PC-9 (cell line): ENCODE measurements around the gene NDUFS5. TPM values are rescaled to one million over a fixed set of nuclear protein-coding genes. Genes with fewer than 3 reads are reported as not detected.

Source experiments
- BruUV-seq: library from RNA; stranded (reverse); fragments of 400-500 nt; replicated peaks from 2 replicates; lab custom pipeline; 2021; lab: Mats Ljungman, UMichigan
- CTCF ChIA-PET: fragments of 300-600 bp; sonication (Branson Sonifier 250); formaldehyde crosslinking; loops from one replicate; lab custom pipeline; 2022; ENCODE audit warnings: antibody characterized with exemption; lab: Charles Lee
- POLR2A ChIA-PET: fragments of 300-600 bp; sonication (Branson Sonifier 250); formaldehyde crosslinking; loops from one replicate; lab custom pipeline; 2022; ENCODE audit warnings: antibody characterized with exemption; ENCODE audit not compliant: unreplicated experiment; lab: Charles Lee
- DNase-seq, 2 experiments: peaks; one replicate each; pipeline versions ENCODE4 v3.0.0 to v3.0.0-alpha.2; 2015 to 2022; ENCODE audit warnings: mixed read lengths in 1 of 2
- H2AFZ ChIP-seq: fragments of 200-600 bp; sonication (generic); 2 replicates; pipeline ENCODE4 v1.8.1; 2017; ENCODE audit warnings: antibody characterized with exemption
- H3F3A ChIP-seq: fragments of 200-600 bp; sonication (generic); 2 replicates; pipeline ENCODE4 v1.8.1; 2017; ENCODE audit warnings: antibody characterized with exemption, mild to moderate bottlenecking, low read depth; ENCODE audit not compliant: insufficient read depth
- H3K27ac ChIP-seq: fragments of 200-600 bp; sonication (generic); 2 replicates; pipeline ENCODE4 v1.6.1; 2016; ENCODE audit warnings: mixed run types
- H3K27me3 ChIP-seq: fragments of 200-600 bp; sonication (generic); 2 replicates; pipeline ENCODE4 v1.6.1; 2016; ENCODE audit warnings: low read depth, mixed run types; ENCODE audit not compliant: insufficient read depth
- H3K36me3 ChIP-seq: fragments of 200-600 bp; sonication (generic); 2 replicates; pipeline ENCODE4 v1.6.1; 2016; ENCODE audit warnings: low read depth, mixed run types
- H3K4me1 ChIP-seq: fragments of 200-600 bp; sonication (generic); replicated peaks from 2 replicates; pipeline ENCODE4 v1.6.1; 2016; ENCODE audit warnings: mixed run types; ENCODE audit not compliant: insufficient read depth
- H3K4me2 ChIP-seq: fragments of 200-600 bp; sonication (generic); 2 replicates; pipeline ENCODE4 v1.6.1; 2017; ENCODE audit warnings: mixed run types
- H3K4me3 ChIP-seq: fragments of 200-600 bp; sonication (generic); 2 replicates; pipeline ENCODE4 v1.6.1; 2016; ENCODE audit warnings: mixed run types
- H3K79me2 ChIP-seq: fragments of 200-600 bp; sonication (generic); 2 replicates; pipeline ENCODE4 v1.6.1; 2017; ENCODE audit warnings: low read depth, mixed run types
- H3K9me2 ChIP-seq: fragments of 200-600 bp; sonication (generic); 2 replicates; pipeline ENCODE4 v1.8.1; 2017; ENCODE audit warnings: mild to moderate bottlenecking; ENCODE audit not compliant: insufficient read depth
- H3K9me3 ChIP-seq: fragments of 200-600 bp; sonication (generic); 2 replicates; pipeline ENCODE4 v1.8.1; 2016; ENCODE audit warnings: low read depth; ENCODE audit not compliant: insufficient read depth
- H4K20me1 ChIP-seq: fragments of 200-600 bp; sonication (generic); 2 replicates; pipeline ENCODE4 v1.8.1; 2017; ENCODE audit not compliant: insufficient read depth
- EZH2 ChIP-seq: fragments of 200-600 bp; sonication (generic); IDR thresholded peaks from 2 replicates; pipeline ENCODE4 v1.8.0; 2017; ENCODE audit warnings: antibody characterized with exemption, low read depth
- intact Hi-C: fragments of 100-400 bp; cut with micrococcal nuclease; formaldehyde crosslinking; loops from one replicate; pipeline ENCODE4 v1.10.0; 2022; ENCODE audit not compliant: unreplicated experiment
- total RNA-seq: library from RNA; stranded (reverse); gene quantifications from 2 replicates; pipeline ENCODE4 v1.2.3, GENCODE V29; 2021
- TF ChIP-seq, protein P1 (sequence below): fragments of 200-600 bp; sonication (generic); conservative IDR thresholded peaks from 2 replicates; pipeline ENCODE4 v1.6.1; 2017; ENCODE audit warnings: mixed run types, antibody characterized with exemption, mild to moderate bottlenecking, moderate library complexity

The NDUFS5 gene
- total RNA-seq, 1 experiment from 2014 or later = 498 TPM

DNA sequence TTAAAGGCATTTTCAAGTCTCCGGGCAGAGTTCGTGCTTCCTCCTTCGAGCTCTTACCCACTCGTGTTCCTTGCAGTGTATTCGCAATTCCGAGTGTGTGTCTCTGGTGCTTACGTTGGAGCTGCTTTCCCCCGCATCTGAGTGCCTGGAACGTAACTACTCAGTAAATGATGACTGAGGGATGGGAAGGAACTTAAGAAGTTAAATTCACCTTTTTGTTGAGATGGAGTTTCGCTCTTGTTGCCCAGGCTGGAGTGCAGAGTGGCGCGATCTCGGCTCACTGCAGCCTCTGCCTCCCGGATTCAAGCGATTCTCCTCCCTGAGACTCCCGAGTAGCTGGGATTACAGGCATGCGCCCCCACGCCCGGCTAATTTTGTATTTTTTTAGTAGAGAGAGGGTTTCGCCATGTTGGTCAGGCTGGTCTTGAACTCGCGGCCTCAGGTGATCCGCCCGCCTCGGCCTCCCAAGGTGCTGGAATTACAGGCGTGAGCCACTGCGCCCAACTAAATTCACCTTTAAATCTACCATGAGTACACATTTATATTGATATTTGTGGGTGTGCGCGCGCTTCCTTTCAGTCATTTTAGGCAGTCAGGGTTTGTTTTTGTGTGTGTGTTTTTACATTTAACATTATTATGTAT is 837 bp downstream of the NDUFS5 start:
- Histone ChIP-seq H3K27me3 (no peaks in the 10 kb centered on the region), H3K4me2 (peak overlapping the region; percentile 87), H3K79me2 (peaks cover 55% of the 10 kb centered on the region), H3K36me3 (peaks cover 22% of the 10 kb centered on the region), H3K4me1 (peaks cover 6% of the 10 kb centered on the region), H3K9me2 (no peaks in the 10 kb centered on the region), H3K9me3 (no peaks in the 10 kb centered on the region), H4K20me1 (peaks cover 16% of the 10 kb centered on the region; the same call in 1 of the 2 replicates), H3K27ac (peak overlapping the region; percentile 81), H3K4me3 (peak overlapping the region; percentile 86), H2AFZ (peak overlapping the region; percentile 97), H3F3A (no peaks in the 10 kb centered on the region)
- ChIA-PET CTCF (interaction anchor here (0.6 to 1.0 kb wide), 3 partner anchors 30 to 68 kb away, joined by 3 to 6 read pairs (median 5); no protein-coding TSS in a partner anchor), POLR2A (interaction anchor here (0.7 to 1.4 kb wide), 3 partner anchors 65 to 285 kb away, joined by 4 to 9 read pairs (median 8); no protein-coding TSS in a partner anchor)
- BruUV-seq = TSS peak; percentile 64
- DNase-seq = no peak
- TF ChIP-seq, protein P1, sequence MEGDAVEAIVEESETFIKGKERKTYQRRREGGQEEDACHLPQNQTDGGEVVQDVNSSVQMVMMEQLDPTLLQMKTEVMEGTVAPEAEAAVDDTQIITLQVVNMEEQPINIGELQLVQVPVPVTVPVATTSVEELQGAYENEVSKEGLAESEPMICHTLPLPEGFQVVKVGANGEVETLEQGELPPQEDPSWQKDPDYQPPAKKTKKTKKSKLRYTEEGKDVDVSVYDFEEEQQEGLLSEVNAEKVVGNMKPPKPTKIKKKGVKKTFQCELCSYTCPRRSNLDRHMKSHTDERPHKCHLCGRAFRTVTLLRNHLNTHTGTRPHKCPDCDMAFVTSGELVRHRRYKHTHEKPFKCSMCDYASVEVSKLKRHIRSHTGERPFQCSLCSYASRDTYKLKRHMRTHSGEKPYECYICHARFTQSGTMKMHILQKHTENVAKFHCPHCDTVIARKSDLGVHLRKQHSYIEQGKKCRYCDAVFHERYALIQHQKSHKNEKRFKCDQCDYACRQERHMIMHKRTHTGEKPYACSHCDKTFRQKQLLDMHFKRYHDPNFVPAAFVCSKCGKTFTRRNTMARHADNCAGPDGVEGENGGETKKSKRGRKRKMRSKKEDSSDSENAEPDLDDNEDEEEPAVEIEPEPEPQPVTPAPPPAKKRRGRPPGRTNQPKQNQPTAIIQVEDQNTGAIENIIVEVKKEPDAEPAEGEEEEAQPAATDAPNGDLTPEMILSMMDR = no peak
- TF ChIP-seq EZH2 = no peak
- intact Hi-C loops = loop anchor here (1.0 to 5.0 kb wide), 4 partner anchors 35 to 168 kb away; partner anchors contain the start of genes AKIRIN1, MYCBP and RRAGC

DNA sequence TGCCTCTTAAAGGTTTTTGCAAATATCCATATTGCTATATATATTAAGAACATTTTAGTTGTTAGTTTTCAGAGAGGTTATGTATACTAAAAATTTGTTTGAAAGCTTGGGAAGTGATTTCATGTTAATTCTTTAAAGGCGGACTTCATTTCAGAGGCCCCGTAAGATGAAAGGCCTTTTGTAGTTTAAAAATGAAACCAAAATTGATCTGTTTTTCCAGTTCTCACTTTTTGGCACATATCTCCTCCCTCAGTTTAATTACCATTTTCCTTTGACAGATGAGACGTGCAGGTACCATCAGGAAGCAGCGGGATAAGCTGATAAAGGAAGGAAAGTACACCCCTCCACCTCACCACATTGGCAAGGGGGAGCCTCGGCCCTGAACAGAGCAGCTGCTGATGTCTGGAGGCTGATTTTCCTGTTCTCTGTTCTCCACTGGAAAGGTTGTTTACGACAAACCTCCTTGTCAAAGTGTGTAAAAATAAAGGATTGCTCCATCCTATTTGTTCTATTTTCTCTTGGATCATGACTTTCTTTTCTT is 8.0 kb downstream of the NDUFS5 start:
- TF ChIP-seq EZH2 = no peak
- H3K4me2 ChIP-seq = no peak overlapping the region
- CTCF ChIA-PET = no interaction called here
- peaks cover 21% of the 10 kb centered on the region for H4K20me1 ChIP-seq
- H3K36me3 ChIP-seq = peaks cover 33% of the 10 kb centered on the region
- no TSS peak for BruUV-seq
- no peak overlapping the region for H3K27ac ChIP-seq
- POLR2A ChIA-PET = no interaction called here
- no peak overlapping the region for H3K4me3 ChIP-seq
- no peaks in the 10 kb centered on the region for H3K9me2 ChIP-seq
- no peak for DNase-seq
- H3K27me3 ChIP-seq = no peaks in the 10 kb centered on the region
- peaks cover 19% of the 10 kb centered on the region; the same call in 1 of the 2 replicates for H3F3A ChIP-seq
- intact Hi-C loops = no loop called here
- no peaks in the 10 kb centered on the region for H3K4me1 ChIP-seq
- peaks cover 30% of the 10 kb centered on the region; the same call in 1 of the 2 replicates for H3K79me2 ChIP-seq
- H3K9me3 ChIP-seq = no peaks in the 10 kb centered on the region
- no peak overlapping the region for H2AFZ ChIP-seq

DNA sequence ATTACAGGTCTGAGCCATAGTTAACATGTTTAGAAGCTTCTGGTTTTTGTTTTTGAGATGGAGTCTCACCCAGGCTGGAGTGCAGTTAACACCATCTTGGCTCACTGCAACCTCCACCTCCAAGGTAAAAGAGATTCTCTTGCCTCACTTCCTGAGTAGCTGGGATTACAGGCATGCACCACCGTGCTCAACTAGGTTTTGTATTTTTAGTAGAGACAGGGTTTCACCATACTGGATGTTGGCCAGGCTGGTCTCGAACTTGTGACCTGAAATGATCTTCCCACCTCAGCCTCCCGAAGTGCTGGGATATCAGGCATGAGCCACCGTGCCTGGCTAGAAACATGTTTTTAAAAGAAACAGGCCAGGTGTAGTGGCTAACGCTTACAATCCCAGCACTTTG is 10.5 kb downstream of the NDUFS5 start:
- no peaks in the 10 kb centered on the region for H3K4me1 ChIP-seq
- no peak overlapping the region for H2AFZ ChIP-seq
- intact Hi-C loops = no loop called here
- H3K9me3 ChIP-seq = no peaks in the 10 kb centered on the region
- H3K79me2 ChIP-seq = peaks cover 7% of the 10 kb centered on the region; the same call in 1 of the 2 replicates
- no peak overlapping the region for H3K4me3 ChIP-seq
- no peaks in the 10 kb centered on the region for H3K27me3 ChIP-seq
- DNase-seq = no peak
- no TSS peak for BruUV-seq
- H3F3A ChIP-seq = peaks cover 19% of the 10 kb centered on the region; the same call in 1 of the 2 replicates
- TF ChIP-seq, protein P1 = no peak
- no peak for TF ChIP-seq EZH2
- H4K20me1 ChIP-seq = peaks cover 14% of the 10 kb centered on the region; the same call in 1 of the 2 replicates
- no peak overlapping the region for H3K27ac ChIP-seq
- ChIA-PET CTCF (no interaction called here), POLR2A (no interaction called here)
- peaks cover 23% of the 10 kb centered on the region for H3K36me3 ChIP-seq
- H3K9me2 ChIP-seq = no peaks in the 10 kb centered on the region
- H3K4me2 ChIP-seq = no peak overlapping the region
